HG03097 (cell line): ENCODE results near the gene CTNNA1.

Experiments
- ATAC-seq: cut with Tn5 transposase; IDR thresholded peaks from one replicate; pipeline ENCODE4 v1.9.1; 2021; ENCODE audit not compliant: unreplicated experiment, low FRiP score

The CTNNA1 gene

GRCh38 chr5:138944527-138945322 lies 191.5 kb downstream of the CTNNA1 start:
- ATAC-seq, result no peak

- ATAC-seq, result no peak
Measured at GRCh38 chr5:138945421-138946240, 192.4 kb downstream of the CTNNA1 start.

GRCh38 chr5:138946241-138946623 lies 193.0 kb downstream of the CTNNA1 start:
- no peak for ATAC-seq

DNA sequence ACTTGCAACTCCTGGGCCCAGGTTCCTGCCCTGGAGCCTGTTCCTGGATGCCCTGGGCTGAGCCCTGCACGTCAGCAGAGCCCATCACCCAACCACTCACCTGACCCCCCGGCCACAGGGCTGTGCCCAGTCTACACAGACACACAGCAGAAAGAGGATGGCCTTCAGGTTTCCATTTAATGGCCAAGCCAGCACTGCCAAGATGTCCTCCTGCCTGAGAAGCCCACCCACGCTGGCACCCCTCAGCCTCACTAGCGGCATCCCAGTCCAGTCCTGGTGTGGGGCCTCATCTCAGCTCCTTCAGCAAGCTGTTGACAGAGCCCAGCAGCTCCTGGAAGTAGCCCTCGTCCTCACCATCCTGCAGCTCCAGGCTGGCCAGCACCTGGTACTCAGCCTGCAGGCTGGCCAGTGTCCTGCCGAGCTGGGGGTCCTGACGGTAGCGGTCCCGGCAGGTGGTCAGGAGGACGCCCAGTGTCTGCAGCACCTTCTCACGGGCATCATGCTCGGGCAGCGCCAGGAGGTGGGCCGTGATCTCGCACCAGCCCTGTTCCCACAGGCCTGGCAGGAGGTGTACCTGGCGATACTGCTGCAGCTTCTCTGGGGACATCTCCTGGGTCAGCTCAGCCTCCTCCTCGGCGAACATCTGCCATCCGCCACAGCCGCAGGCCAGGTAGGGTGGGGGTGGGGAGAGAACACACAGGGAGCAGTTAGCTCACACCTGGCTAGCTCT lies 193.8 kb downstream of the CTNNA1 start:
- ATAC-seq, result no peak

DNA sequence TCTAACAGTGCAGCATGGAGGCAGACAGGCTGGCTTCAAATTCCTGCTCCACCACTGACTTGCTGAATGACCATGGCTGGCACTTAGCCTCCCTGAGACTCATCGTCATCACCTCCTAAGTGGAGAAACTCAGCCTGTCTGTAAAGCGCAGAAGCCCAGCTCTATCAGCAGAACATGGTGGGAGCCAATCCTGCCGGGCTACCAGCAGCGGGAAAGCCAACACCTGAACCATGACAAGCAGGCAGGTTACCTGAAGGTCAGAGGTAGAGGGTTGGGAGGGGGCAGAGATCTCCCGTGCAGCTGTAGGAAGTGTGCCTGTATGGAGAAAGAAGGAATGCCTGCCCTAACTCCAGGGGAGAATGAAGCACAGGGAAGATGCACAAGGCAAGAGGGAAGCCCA lies 194.6 kb downstream of the CTNNA1 start:
- no peak for ATAC-seq

DNA sequence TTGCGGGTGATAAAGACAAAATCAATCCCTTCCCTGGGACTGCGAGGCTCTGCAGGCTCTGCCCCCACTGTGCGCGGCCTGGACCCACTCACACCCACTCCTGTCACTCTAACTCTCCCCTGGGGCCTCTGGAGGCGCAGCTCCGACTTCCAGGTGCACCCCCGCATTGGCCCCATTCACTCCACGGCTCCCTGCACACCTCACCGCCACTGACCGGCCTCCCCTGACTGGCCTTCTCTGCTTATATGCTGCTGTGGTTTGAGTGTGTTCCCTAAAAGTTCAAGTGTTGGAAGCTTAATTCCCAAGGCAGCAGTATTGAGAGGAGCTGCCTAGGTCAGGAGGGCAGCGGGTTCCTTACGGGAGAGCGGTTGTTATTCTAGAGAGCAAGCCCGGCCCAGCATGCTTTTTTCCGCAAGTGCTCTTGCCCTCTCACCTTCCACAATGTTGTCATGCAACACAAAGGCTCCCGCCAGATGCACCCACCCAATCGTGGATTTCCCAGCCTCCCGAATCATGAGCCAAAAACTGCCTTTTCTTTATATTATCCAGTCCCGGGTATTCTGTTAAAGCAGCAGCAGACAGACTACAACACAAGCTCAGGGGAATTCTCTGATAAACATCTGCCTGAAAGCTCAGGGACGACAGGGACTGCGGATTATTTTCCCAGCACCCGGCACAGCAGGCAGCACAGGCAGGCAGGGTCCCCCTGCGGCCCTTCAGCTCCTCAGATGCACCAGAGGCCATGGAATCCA lies 195.4 kb downstream of the CTNNA1 start:
- no peak for ATAC-seq

- no peak for ATAC-seq
Measured at GRCh38 chr5:138949223-138949574, 196.0 kb downstream of the CTNNA1 start.

GRCh38 chr5:138949988-138950387 lies 196.8 kb downstream of the CTNNA1 start:
- no peak for ATAC-seq

DNA sequence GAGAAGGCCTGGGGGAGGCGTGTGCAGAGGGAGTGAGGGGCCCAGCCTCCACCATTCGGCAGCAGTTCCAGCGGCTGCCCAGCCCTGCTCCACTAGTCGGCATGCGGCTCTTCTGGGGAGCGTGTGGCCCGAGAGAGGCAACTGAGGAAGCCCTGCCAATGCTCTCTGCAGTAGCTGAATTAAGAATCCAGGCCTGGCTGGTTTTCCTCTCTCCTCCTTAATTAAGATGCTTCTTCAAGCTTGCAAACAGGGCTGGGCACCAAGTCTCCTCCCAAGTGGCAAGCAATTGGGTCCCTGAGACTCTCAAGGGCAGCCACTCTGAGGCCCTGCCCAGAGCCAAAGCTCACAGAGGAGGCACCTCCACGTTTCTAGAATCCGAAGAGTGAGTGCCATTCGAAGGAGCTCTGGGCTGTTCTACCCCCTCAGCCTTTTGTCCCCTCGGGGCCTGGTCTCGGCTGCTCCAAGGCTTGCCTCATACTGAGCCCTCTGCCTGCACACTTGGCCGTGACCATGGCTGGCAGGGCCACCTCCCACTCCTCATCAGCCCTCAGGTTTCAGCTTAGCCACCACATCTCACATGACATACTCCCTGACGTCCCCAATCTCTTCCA lies 197.3 kb downstream of the CTNNA1 start:
- no peak for ATAC-seq

DNA sequence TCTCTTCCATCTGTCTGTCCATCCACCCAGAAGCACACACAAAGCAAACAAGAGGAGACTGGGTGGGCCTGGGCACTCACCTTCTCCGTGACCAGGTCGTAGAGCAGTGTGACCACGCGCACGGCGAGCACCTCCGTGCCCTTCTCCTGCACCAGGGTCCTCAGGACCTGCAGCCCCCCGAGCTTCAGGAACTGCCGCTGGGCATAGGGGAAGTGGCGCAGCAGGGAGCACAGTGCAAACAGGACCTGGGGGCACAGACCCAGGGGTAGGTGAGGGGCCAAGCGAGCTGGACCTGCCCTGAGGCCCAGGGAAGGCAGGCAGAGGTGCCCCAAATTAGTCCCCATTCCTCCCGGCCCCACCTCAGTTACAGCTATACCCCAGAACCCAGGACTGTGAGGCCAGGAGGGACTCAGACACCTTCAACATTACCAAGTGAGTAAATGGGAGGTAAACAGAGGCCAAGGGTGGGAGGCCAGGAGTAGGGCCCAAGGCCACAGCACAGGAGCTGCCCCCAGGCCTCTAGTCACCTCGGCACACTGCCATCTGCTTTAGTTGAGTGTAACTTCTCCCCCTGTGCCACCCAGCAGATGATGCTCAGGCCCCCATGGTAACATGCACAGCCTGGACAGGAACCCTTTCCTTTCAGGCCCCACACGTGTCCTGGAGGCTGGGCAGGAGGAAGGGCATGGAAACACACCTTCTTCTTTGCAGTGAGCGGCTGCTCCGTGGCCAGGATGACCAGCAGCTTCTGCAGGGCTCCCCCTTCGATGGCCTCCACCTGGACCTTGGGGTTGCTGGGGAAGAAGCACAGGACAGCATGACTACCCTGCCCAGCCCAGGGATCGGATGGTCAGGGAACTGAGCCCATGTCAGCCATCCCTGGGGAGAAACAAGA lies 198.1 kb downstream of the CTNNA1 start:
- ATAC-seq, result no peak

- no peak for ATAC-seq
Measured at GRCh38 chr5:138951986-138952735, 198.9 kb downstream of the CTNNA1 start.

DNA sequence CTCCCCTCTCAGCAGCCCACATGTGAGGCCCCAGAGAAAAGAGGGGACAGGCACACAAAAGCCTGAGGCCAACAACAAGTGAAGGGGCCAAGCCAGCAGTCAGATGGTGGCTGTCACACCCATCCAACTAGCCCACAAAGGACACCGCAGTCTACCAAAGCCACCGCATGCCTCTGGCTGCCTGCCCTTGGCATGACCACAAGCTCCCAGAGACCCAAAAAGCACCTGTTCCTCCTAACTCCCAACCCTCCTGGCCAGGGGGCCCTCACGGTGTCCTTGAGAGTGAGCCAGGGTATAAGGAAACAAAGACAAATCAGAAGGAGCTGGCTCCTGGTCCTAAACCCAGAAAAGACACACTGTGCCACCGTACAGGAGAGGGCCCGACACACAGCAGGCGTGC lies 199.7 kb downstream of the CTNNA1 start:
- no peak for ATAC-seq

DNA sequence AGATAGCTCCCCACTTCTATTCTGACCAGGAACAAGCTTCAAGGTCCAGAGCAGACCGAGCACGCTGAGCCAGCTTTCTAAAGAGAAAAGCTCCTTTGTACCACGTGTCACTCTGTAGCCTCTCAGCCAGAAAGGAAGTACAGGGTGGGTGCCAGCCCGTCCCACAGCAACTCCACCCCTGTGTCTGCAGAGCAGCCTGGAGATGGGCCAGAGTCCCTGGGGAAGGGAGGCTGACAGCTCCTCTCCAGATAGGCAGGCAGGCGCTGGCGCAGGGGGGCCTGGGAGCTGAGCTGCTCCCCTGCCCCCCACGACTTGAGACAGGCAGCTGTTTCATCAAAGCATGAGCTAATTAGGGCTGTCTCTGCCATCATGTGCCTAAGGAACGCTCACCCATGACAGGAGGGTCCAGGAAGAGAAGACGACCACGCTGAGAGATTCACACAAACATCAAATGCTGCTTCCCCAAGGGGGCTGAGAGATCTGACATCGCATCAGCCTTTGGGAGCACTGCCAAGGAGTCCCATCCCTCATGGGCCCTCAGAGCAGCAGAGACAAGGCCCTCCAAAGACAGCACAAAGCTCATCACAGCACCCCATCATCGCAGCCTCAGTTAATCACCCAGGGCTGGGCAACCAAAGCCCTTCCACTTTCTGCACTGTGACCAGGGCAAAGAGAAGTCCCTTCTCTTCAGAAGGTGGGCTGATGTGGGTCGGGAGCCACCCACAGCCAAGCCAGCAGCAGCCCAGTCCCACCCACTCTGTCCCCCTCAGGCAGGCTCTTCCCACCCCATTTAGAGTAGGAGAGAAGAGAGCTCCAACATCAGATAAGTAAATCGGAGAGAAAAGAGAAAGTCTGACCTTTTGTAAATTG lies 200.4 kb downstream of the CTNNA1 start:
- ATAC-seq, result peak; percentile 87

DNA sequence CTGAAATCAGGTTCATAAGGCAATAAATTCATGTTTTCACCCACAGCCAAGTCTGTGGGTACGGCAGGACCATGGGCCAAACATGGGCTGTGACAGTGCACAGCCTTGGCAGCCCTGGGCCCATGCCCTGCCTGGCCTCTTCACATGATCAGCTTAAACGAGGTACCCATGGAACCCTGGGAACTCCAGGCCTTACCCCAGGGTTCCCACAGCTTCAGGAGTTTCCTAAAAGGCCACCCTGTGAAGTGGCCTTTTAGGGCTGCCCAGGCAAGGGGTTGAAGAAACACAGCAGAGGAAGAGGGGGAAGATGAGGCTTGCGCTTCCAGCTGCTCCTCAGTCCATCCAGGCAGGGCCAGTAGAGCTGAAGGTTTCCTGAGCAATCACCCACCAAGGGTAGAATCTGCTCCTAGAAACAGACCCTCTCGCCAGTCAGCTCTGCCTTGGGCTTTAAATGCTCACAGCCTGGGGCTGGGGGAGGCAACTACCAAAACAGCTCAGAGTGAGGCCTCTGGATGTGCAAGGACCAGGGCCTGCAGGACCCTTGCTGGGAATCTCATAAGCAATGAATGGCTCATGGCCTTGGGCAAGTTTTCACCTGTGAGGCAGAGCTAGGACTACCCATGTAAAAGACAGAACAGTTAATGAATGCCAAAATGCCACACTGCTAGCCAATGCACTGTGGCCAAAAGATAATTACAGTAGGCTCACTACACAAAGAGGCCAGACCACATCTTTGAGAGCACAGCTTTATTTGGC lies 201.2 kb downstream of the CTNNA1 start:
- ATAC-seq, result no peak

- ATAC-seq, result no peak
Measured at GRCh38 chr5:138955013-138955660, 201.9 kb downstream of the CTNNA1 start.

- ATAC-seq, result no peak
Measured at GRCh38 chr5:138955671-138956295, 202.6 kb downstream of the CTNNA1 start.
